HUES48 (cell line): ENCODE results near the gene MYH14.

Source experiments
- H3K27ac ChIP-seq: one replicate; pipeline ENCODE4 v1.7.0; 2013; ENCODE audit warnings: low read depth, low read length, inconsistent platforms
- H3K27me3 ChIP-seq: 2 replicates; pipeline ENCODE4 v1.6.1; 2013; ENCODE audit warnings: mild to moderate bottlenecking, low read length; ENCODE audit not compliant: control insufficient read depth, insufficient read depth
- H3K36me3 ChIP-seq: 2 replicates; pipeline ENCODE4 v1.6.1; 2013; ENCODE audit warnings: low read length; ENCODE audit not compliant: control insufficient read depth, insufficient read depth
- H3K4me1 ChIP-seq: 2 replicates; pipeline ENCODE4 v1.6.1; 2013; ENCODE audit warnings: mild to moderate bottlenecking, low read length; ENCODE audit not compliant: control insufficient read depth, insufficient read depth
- H3K4me3 ChIP-seq: 2 replicates; pipeline ENCODE4 v1.5.1; 2013; ENCODE audit warnings: mild to moderate bottlenecking, low read depth, low read length
- H3K9ac ChIP-seq: 2 replicates; pipeline ENCODE4 v1.6.1; 2013; ENCODE audit warnings: mild to moderate bottlenecking, low read depth, low read length, moderate library complexity
- H3K9me3 ChIP-seq: 2 replicates; pipeline ENCODE4 v1.6.1; 2013; ENCODE audit warnings: low read length; ENCODE audit not compliant: control insufficient read depth, insufficient read depth

Gene MYH14

GRCh38 chr19:50312967-50313811, 109.8 kb downstream of the MYH14 start:
- Histone ChIP-seq H3K27me3 (peaks cover 5% of the 10 kb centered on the region; the same call in 1 of the 2 replicates), H3K4me3 (peak overlapping the region; percentile 67), H3K36me3 (no peaks in the 10 kb centered on the region), H3K9me3 (no peaks in the 10 kb centered on the region), H3K4me1 (peaks cover 5% of the 10 kb centered on the region), H3K9ac (peak overlapping the region; percentile 21; the same call in 1 of the 2 replicates), H3K27ac (peak overlapping the region; percentile 87)

GRCh38 chr19:50313812-50314536, 110.6 kb downstream of the MYH14 start:
- H3K4me1 ChIP-seq: peaks cover 5% of the 10 kb centered on the region
- H3K4me3 ChIP-seq: peak overlapping the region; percentile 67
- peak overlapping the region; percentile 87 for H3K27ac ChIP-seq
- H3K36me3 ChIP-seq: no peaks in the 10 kb centered on the region
- no peaks in the 10 kb centered on the region for H3K9me3 ChIP-seq
- H3K9ac ChIP-seq: no peak overlapping the region
- H3K27me3 ChIP-seq: peaks cover 5% of the 10 kb centered on the region; the same call in 1 of the 2 replicates

DNA sequence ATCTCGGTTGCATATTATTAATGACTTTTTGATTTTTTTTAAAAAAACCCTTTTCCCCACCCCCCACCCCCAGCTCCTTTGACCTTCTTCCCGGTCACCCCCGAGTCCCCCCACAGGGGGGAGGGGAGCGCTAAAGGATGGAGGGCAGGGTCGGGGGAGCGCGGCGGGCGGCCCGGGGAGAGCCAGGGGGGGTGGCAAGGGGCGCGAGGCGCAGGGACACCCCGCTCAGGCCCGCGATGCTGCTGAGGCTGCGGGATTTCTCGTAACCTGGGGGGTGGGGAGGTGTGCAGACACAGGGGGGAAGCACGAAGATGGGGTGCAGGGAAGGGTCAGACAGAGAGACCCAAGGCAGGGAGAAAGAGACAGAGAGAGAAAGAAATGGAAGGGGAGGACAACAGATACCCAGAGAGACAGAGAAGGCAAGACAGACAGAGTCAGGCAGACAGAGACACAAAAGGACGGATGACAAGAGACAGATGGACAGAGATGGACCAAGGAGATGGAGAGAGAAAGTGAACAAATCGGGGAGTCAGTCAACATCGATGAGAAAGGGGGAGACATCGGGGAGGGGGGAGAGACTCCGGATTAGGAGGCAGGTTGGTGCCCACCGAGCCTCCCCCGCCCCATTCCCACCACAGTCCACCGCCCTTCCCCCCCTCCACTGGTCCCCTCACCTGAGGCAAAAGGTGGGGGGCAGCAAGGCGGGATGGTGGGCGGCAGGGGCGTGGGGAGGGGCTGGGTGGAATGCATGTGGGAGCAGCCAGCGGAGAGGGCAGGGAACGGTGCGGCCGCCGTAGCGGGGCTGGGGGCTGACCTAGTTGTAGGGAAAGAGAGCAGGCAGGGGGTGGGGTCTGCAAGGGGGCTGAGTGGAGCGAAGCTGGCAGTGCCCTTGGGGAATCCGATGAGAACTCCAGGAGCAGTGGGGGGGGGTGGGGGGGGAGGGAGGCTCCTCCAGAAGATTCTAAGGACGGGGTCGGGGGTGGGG, 111.6 kb downstream of the MYH14 start:
- Histone ChIP-seq H3K36me3 (no peaks in the 10 kb centered on the region), H3K27ac (peak overlapping the region; percentile 87), H3K4me1 (peaks cover 5% of the 10 kb centered on the region), H3K9me3 (no peaks in the 10 kb centered on the region), H3K9ac (no peak overlapping the region; the same call in 1 of the 2 replicates), H3K27me3 (peaks cover 5% of the 10 kb centered on the region; the same call in 1 of the 2 replicates), H3K4me3 (peak overlapping the region; percentile 67)

- peak overlapping the region; percentile 87 for H3K27ac ChIP-seq
- peak overlapping the region; percentile 52 for H3K4me3 ChIP-seq
- H3K4me1 ChIP-seq: peaks cover 5% of the 10 kb centered on the region
- H3K9me3 ChIP-seq: no peaks in the 10 kb centered on the region
- H3K36me3 ChIP-seq: no peaks in the 10 kb centered on the region
- H3K27me3 ChIP-seq: no peaks in the 10 kb centered on the region
- no peak overlapping the region for H3K9ac ChIP-seq
Observed at GRCh38 chr19:50315773-50316448, 112.5 kb downstream of the MYH14 start.

GRCh38 chr19:50317115-50317514, 113.7 kb downstream of the MYH14 start:
- no peak overlapping the region for H3K9ac ChIP-seq
- no peak overlapping the region for H3K4me3 ChIP-seq
- H3K36me3 ChIP-seq: no peaks in the 10 kb centered on the region
- H3K9me3 ChIP-seq: no peaks in the 10 kb centered on the region
- H3K27ac ChIP-seq: no peak overlapping the region
- H3K4me1 ChIP-seq: peaks cover 5% of the 10 kb centered on the region
- H3K27me3 ChIP-seq: no peaks in the 10 kb centered on the region

- no peaks in the 10 kb centered on the region for H3K27me3 ChIP-seq
- H3K9ac ChIP-seq: no peak overlapping the region
- peaks cover 4% of the 10 kb centered on the region for H3K36me3 ChIP-seq
- no peaks in the 10 kb centered on the region for H3K9me3 ChIP-seq
- H3K4me3 ChIP-seq: no peak overlapping the region
- no peak overlapping the region for H3K27ac ChIP-seq
- H3K4me1 ChIP-seq: peaks cover 1% of the 10 kb centered on the region
Observed at GRCh38 chr19:50318438-50318837, 115.0 kb downstream of the MYH14 start.

DNA sequence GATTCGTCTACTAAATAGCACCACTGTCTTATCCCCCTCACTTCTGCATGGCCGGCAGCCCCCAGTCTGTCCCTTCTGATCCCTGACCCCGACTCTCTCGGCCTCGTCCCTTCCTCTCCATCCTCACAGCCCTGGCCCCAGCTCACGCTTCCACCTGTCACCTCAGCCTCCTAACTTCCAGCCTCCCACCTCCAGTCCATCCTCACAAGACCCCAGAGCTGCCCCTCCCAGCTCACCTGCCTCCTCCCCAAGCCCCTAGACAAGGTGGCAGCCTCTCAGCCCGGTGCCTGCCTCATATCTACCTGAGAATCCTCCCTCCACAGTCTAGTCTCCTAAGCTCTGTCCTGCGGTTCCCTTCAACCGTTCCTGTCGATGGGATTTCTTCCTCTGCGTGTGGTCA, 115.7 kb downstream of the MYH14 start:
- Histone ChIP-seq H3K4me3 (no peak overlapping the region), H3K36me3 (peaks cover 8% of the 10 kb centered on the region), H3K4me1 (no peaks in the 10 kb centered on the region; the same call in 1 of the 2 replicates), H3K9me3 (no peaks in the 10 kb centered on the region), H3K9ac (no peak overlapping the region), H3K27ac (no peak overlapping the region), H3K27me3 (no peaks in the 10 kb centered on the region)

DNA sequence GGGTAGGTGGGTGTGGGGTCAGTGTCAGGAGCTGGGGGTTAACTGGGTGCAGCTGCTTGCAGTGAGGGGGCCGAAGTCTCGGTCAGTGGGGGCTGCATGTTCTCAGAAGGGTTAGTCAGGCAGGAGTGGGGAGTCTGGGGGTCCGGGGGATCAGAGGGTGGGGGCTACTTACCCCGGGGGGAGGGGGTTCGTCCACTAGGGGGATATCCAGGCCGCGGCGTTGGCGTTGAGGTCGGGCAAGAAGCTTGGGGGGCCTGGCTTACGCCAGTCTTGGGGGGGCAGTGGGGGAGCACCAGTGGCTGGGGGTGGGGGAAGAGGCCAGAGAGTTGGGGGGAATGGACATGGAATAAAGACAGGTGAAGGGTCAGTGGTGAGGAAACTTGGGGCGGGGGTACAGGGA, 116.6 kb downstream of the MYH14 start:
- no peak overlapping the region for H3K9ac ChIP-seq
- H3K4me3 ChIP-seq: no peak overlapping the region
- H3K27ac ChIP-seq: no peak overlapping the region
- peaks cover 8% of the 10 kb centered on the region for H3K36me3 ChIP-seq
- no peaks in the 10 kb centered on the region for H3K27me3 ChIP-seq
- no peaks in the 10 kb centered on the region for H3K9me3 ChIP-seq
- peaks cover 2% of the 10 kb centered on the region for H3K4me1 ChIP-seq

DNA sequence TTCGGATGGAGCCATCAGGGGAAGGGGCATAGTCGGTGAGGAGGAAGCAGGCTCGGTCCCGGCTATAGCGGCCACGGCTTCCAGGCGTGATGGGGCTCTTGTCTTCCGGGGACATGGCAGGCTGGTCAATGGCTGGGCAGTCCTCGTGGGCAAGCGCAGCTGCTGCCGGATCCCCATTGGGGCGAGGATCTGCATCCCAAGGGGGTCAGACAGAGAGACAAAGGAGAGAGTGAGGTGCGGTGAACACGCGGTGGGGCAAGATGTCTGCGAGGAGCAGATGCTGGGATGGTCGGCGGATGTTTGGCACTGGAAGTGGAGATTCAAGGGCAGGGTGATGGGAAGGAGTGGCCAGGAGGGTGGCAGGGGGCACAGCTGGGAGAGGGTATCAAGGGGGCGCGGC, 117.2 kb downstream of the MYH14 start:
- Histone ChIP-seq H3K4me3 (no peak overlapping the region), H3K9ac (no peak overlapping the region), H3K36me3 (peaks cover 8% of the 10 kb centered on the region), H3K27me3 (no peaks in the 10 kb centered on the region), H3K27ac (no peak overlapping the region), H3K4me1 (peaks cover 5% of the 10 kb centered on the region), H3K9me3 (no peaks in the 10 kb centered on the region)

GRCh38 chr19:50321831-50322230, 118.4 kb downstream of the MYH14 start:
- Histone ChIP-seq H3K9me3 (no peaks in the 10 kb centered on the region), H3K9ac (no peak overlapping the region), H3K36me3 (peaks cover 8% of the 10 kb centered on the region), H3K4me3 (no peak overlapping the region), H3K27ac (no peak overlapping the region), H3K27me3 (peaks cover 4% of the 10 kb centered on the region), H3K4me1 (peaks cover 5% of the 10 kb centered on the region)
